ENCODE measurements around the gene QPRT. TPM values are rescaled to one million over a fixed set of nuclear protein-coding genes. Genes with fewer than 3 reads are reported as not detected.

The QPRT gene
- total and polyA plus RNA-seq, 2 of the 8 experiments (the other 6 are each of a cell fraction or from before 2014, with no cell fraction given), result 89.0 to 102 TPM

DNA sequence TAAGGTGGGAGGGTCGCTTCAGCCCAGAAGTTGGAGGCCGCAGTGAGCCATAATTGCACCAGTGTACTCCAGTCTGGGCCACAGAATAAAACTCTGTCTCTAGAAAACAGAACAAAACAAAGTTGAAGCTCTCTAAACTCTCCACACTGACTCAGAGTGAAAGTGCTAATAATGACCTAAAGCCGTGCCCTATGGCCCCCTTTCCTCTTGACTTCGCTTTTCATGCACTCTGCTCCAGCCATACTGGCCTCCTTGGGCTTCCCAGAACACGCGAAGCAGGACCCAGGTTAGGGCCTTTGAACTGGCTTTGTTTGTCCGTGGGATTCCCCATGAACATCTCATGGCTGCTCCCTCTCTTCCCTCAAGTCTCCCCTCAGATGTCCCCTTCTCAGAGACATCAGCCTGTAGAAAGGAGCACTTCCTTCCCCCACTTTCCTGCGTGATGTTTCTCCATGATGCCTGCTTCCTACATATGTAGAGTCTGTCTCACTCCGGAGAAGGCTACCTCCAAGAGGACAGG, 34.6 kb upstream of the QPRT start:
- no peak overlapping the region for H3K23ac ChIP-seq (ENCODE audit: insufficient read length)
- 84% methylated on average over 9 of the region's 9 CpGs; no CpG with 5 or more reads in 1 of the 2 experiments for WGBS, 2 experiments (ENCODE audit: extremely low coverage in 1 of 2, insufficient coverage in 1 of 2, insufficient read length in 1 of 2, insufficient replicate concordance in 2 of 2, low coverage in 1 of 2, low lambda C conversion rate in 2 of 2, missing lambda C conversion rate in 1 of 2)
- no peak overlapping the region for H2BK120ac ChIP-seq (replicated peaks; ENCODE audit: low read depth, low read length)
- H3K4ac ChIP-seq (replicated peaks; ENCODE audit: insufficient read length, low read depth, low read length), result no peak overlapping the region
- no peak for FAIRE-seq
- H3K18ac ChIP-seq (ENCODE audit: extremely low read depth, low read length), result no peak overlapping the region
- no peak overlapping the region for H2AK5ac ChIP-seq (ENCODE audit: low read depth, low read length)
- POLR2A ChIA-PET (ENCODE audit: partially characterized antibody), result interaction anchor here (1.2 to 1.5 kb wide), 2 partner anchors 17 to 66 kb away, joined by 4 to 6 read pairs; no protein-coding TSS in a partner anchor
- H3K79me1 ChIP-seq (ENCODE audit: low read depth, low read length), result no peaks in the 10 kb centered on the region
- no peak overlapping the region for H4K91ac ChIP-seq (replicated peaks; ENCODE audit: insufficient read length, low read length)
- H3K27me3 ChIP-seq (replicated peaks in 1 of 4; ENCODE audit: control insufficient read depth in 3 of 4, extremely low read depth in 1 of 4, insufficient read depth in 3 of 4, low read length in 3 of 4), result no peaks in the 10 kb centered on the region
- H2BK20ac ChIP-seq (ENCODE audit: low read length), result no peak overlapping the region
- peaks cover 0 to 2% (median 0%) of the 10 kb centered on the region in 4 experiments; a peak in 1 of 7 replicates for H3K4me1 ChIP-seq (replicated peaks in 1 of 4; ENCODE audit: control insufficient read depth in 3 of 4, insufficient read depth in 4 of 4, low read length in 3 of 4)
- peak overlapping the region; percentile 2; the same call in 1 of the 2 replicates for H2BK12ac ChIP-seq (ENCODE audit: low read depth, low read length)
- H2BK15ac ChIP-seq (ENCODE audit: low read length), result no peak overlapping the region
- DNase-seq (ENCODE audit: low read depth in 1 of 2, low spot score in 2 of 2), result no peak
- H3K4me3 ChIP-seq (ENCODE audit: extremely low read depth in 1 of 4, insufficient read depth in 2 of 4, low read depth in 3 of 4, low read length in 4 of 4), result no peak overlapping the region
- no peak overlapping the region for H3K27ac ChIP-seq (ENCODE audit: low read depth, low read length)
- H3K4me2 ChIP-seq (ENCODE audit: insufficient read depth in 1 of 2, low read depth in 2 of 2, low read length in 2 of 2), result no peak overlapping the region
- H2BK5ac ChIP-seq (ENCODE audit: low read depth, low read length), result no peak overlapping the region
- H3K14ac ChIP-seq (ENCODE audit: insufficient read length), result no peak overlapping the region
- H3K9ac ChIP-seq (replicated peaks in 1 of 4; ENCODE audit: extremely low read depth in 1 of 4, low read depth in 3 of 4, low read length in 3 of 4), result no peak overlapping the region
- CTCF ChIA-PET (ENCODE audit: partially characterized antibody), result no interaction called here
- H2AFZ ChIP-seq (ENCODE audit: low read length), result peak overlapping the region; percentile 42
- no peaks in the 10 kb centered on the region; the same call in 1 of the 2 replicates for H3K23me2 ChIP-seq (ENCODE audit: low read depth, low read length)
- no peak overlapping the region for H3K56ac ChIP-seq (replicated peaks; ENCODE audit: insufficient read length, low read depth, low read length)
- no peaks in the 10 kb centered on the region for H4K20me1 ChIP-seq (replicated peaks in 1 of 2; ENCODE audit: control insufficient read depth in 1 of 2, insufficient read depth in 2 of 2, low read length in 2 of 2)
- H4K5ac ChIP-seq (ENCODE audit: insufficient read length, low read depth, low read length), result no peak overlapping the region
- H3K79me2 ChIP-seq (ENCODE audit: control insufficient read depth in 1 of 2, insufficient read depth in 2 of 2, low read length in 2 of 2), result no peaks in the 10 kb centered on the region
- no peaks in the 10 kb centered on the region for H3K9me3 ChIP-seq (ENCODE audit: insufficient read depth in 2 of 2, low read depth in 1 of 2, low read length in 1 of 2)
- no peaks in the 10 kb centered on the region for H3K36me3 ChIP-seq (ENCODE audit: control insufficient read depth in 2 of 4, insufficient read depth in 4 of 4, low read length in 3 of 4)
- no peak overlapping the region for H4K8ac ChIP-seq (ENCODE audit: extremely low read depth, insufficient read depth, low read length)
- TF ChIP-seq POU5F1 (IDR thresholded peaks at IDR 0.05; ENCODE audit: low read depth, low read length), result no peak
- no peak for TF ChIP-seq BRCA1 (IDR thresholded peaks at IDR 0.05; ENCODE audit: low read depth, low read length)
- TF ChIP-seq CTBP2 (IDR thresholded peaks at IDR 0.05; ENCODE audit: borderline replicate concordance, insufficient read depth, insufficient read length, low read length), result no peak
- TF ChIP-seq EGR1 (IDR thresholded peaks at IDR 0.05; ENCODE audit: borderline replicate concordance, low read depth, low read length), result no peak
- TF ChIP-seq SIRT6 (IDR thresholded peaks at IDR 0.05; ENCODE audit: low read length), result no peak
- TF ChIP-seq TCF12 (IDR thresholded peaks at IDR 0.05; ENCODE audit: low read depth, low read length), result no peak
- TF ChIP-seq, protein P1, sequence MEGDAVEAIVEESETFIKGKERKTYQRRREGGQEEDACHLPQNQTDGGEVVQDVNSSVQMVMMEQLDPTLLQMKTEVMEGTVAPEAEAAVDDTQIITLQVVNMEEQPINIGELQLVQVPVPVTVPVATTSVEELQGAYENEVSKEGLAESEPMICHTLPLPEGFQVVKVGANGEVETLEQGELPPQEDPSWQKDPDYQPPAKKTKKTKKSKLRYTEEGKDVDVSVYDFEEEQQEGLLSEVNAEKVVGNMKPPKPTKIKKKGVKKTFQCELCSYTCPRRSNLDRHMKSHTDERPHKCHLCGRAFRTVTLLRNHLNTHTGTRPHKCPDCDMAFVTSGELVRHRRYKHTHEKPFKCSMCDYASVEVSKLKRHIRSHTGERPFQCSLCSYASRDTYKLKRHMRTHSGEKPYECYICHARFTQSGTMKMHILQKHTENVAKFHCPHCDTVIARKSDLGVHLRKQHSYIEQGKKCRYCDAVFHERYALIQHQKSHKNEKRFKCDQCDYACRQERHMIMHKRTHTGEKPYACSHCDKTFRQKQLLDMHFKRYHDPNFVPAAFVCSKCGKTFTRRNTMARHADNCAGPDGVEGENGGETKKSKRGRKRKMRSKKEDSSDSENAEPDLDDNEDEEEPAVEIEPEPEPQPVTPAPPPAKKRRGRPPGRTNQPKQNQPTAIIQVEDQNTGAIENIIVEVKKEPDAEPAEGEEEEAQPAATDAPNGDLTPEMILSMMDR (IDR thresholded peaks at IDR 0.05; ENCODE audit: control extremely low read depth in 1 of 3, insufficient read depth in 1 of 3, low read depth in 1 of 3, low read length in 3 of 3), result no peak
- TF ChIP-seq, protein P2, sequence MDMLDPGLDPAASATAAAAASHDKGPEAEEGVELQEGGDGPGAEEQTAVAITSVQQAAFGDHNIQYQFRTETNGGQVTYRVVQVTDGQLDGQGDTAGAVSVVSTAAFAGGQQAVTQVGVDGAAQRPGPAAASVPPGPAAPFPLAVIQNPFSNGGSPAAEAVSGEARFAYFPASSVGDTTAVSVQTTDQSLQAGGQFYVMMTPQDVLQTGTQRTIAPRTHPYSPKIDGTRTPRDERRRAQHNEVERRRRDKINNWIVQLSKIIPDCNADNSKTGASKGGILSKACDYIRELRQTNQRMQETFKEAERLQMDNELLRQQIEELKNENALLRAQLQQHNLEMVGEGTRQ (IDR thresholded peaks at IDR 0.05; ENCODE audit: low read length), result no peak
- no peak for TF ChIP-seq SRF (IDR thresholded peaks at IDR 0.05; ENCODE audit: low read depth, low read length)
- no peak for TF ChIP-seq TAF1 (IDR thresholded peaks at IDR 0.05; ENCODE audit: low read depth, low read length)
- TF ChIP-seq CBX8 (IDR thresholded peaks at IDR 0.05; ENCODE audit: borderline replicate concordance, low read depth, low read length), result no peak
